ENCODE data around the gene IP6K2. TPM values are rescaled to one million over a fixed set of nuclear protein-coding genes. Genes with fewer than 3 reads are reported as not detected.

IP6K2 gene
- total RNA-seq, 2 donors from 2014 or later: 104 to 127 TPM

DNA sequence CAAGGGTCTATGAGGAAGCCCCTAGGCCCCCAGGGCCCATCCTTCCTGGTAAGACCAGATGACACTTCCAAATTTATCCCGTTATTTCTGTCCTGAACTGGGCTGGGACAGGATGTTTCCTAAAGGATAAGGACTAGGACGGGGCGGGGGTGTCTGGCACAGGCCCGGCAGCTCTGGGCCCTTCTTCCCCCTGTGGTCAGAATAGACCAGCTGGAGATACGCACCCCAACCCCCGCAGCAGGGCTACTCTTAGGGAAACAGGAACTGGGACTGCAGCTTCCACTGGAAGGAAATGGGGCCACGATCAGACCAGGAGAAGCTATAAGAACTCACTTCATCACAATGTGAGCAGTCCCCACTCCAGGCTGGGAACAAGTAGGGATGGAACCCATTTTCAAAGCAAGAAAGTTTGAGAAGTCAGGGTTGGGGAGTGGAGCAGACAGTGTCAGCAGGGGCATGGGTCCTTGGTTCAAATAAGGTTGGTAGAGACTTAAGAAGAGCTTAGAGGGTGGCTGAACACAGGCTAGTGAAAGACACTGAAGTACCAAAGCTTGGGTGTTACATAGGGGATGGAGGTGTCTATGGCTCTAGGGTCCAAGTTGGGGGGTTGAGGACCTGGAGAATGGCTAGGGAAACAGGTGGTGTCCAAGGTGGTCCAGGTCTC is 32.4 kb downstream of the IP6K2 start:
- Mint-ChIP-seq H3K27ac (peak overlapping the region; percentile 67), H3K4me3 (peak overlapping the region; percentile 70), H3K27me3 (ENCODE audit: insufficient read depth) (no peaks in the 10 kb centered on the region), H3K36me3 (ENCODE audit: low read depth) (peaks cover 52% of the 10 kb centered on the region), H3K4me1 (peaks cover 13% of the 10 kb centered on the region), H3K9me3 (no peaks in the 10 kb centered on the region)
- Histone ChIP-seq H3K4me1 (ENCODE audit: control insufficient read depth, insufficient read depth, low read length) (peaks cover 9% of the 10 kb centered on the region), H3K36me3 (ENCODE audit: control insufficient read depth, insufficient read depth, low read length) (peaks cover 64% of the 10 kb centered on the region), H3K27ac (ENCODE audit: low read depth, low read length) (no peak overlapping the region), H3K9me3 (ENCODE audit: control insufficient read depth, low read length) (no peaks in the 10 kb centered on the region), H3K9ac (ENCODE audit: extremely low read depth, low read length, poor library complexity, severe bottlenecking) (no peak overlapping the region), H3K4me3 (ENCODE audit: low read length) (peak overlapping the region; percentile 94), H3K27me3 (ENCODE audit: control insufficient read depth, insufficient read depth, low read length, poor library complexity, severe bottlenecking) (no peaks in the 10 kb centered on the region)
- no peak for DNase-seq
- 88 to 89% methylated on average over 4 to 7 of the region's 7 CpGs for WGBS, 2 experiments (ENCODE audit: insufficient coverage in 1 of 2, insufficient read length in 1 of 2)
- TF ChIP-seq, protein P1, sequence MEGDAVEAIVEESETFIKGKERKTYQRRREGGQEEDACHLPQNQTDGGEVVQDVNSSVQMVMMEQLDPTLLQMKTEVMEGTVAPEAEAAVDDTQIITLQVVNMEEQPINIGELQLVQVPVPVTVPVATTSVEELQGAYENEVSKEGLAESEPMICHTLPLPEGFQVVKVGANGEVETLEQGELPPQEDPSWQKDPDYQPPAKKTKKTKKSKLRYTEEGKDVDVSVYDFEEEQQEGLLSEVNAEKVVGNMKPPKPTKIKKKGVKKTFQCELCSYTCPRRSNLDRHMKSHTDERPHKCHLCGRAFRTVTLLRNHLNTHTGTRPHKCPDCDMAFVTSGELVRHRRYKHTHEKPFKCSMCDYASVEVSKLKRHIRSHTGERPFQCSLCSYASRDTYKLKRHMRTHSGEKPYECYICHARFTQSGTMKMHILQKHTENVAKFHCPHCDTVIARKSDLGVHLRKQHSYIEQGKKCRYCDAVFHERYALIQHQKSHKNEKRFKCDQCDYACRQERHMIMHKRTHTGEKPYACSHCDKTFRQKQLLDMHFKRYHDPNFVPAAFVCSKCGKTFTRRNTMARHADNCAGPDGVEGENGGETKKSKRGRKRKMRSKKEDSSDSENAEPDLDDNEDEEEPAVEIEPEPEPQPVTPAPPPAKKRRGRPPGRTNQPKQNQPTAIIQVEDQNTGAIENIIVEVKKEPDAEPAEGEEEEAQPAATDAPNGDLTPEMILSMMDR (conservative IDR thresholded peaks at IDR 0.05): no peak

GRCh38 chr3:48684054-48684349 is 33.0 kb downstream of the IP6K2 start:
- Mint-ChIP-seq H3K27ac (peak overlapping the region; percentile 7), H3K4me3 (peak overlapping the region; percentile 70), H3K36me3 (ENCODE audit: low read depth) (peaks cover 52% of the 10 kb centered on the region), H3K4me1 (peaks cover 13% of the 10 kb centered on the region), H3K9me3 (no peaks in the 10 kb centered on the region), H3K27me3 (ENCODE audit: insufficient read depth) (no peaks in the 10 kb centered on the region)
- H3K4me1 ChIP-seq (ENCODE audit: control insufficient read depth, insufficient read depth, low read length): peaks cover 9% of the 10 kb centered on the region
- no peak for DNase-seq
- peak overlapping the region; percentile 94 for H3K4me3 ChIP-seq (ENCODE audit: low read length)
- no peak overlapping the region for H3K27ac ChIP-seq (ENCODE audit: low read depth, low read length)
- 93 to 99% methylated on average over 8 of the region's 8 CpGs for WGBS, 2 experiments (ENCODE audit: insufficient coverage in 1 of 2, insufficient read length in 1 of 2)
- no peaks in the 10 kb centered on the region for H3K27me3 ChIP-seq (ENCODE audit: control insufficient read depth, insufficient read depth, low read length, poor library complexity, severe bottlenecking)
- no peaks in the 10 kb centered on the region for H3K9me3 ChIP-seq (ENCODE audit: control insufficient read depth, low read length)
- peaks cover 64% of the 10 kb centered on the region for H3K36me3 ChIP-seq (ENCODE audit: control insufficient read depth, insufficient read depth, low read length)
- no peak overlapping the region for H3K9ac ChIP-seq (ENCODE audit: extremely low read depth, low read length, poor library complexity, severe bottlenecking)
- TF ChIP-seq, protein P1 (conservative IDR thresholded peaks at IDR 0.05): no peak

GRCh38 chr3:48682786-48683185 is 34.2 kb downstream of the IP6K2 start:
- Histone ChIP-seq H3K27ac (ENCODE audit: low read depth, low read length) (no peak overlapping the region), H3K4me3 (ENCODE audit: low read length) (no peak overlapping the region), H3K9me3 (ENCODE audit: control insufficient read depth, low read length) (no peaks in the 10 kb centered on the region), H3K4me1 (ENCODE audit: control insufficient read depth, insufficient read depth, low read length) (peaks cover 9% of the 10 kb centered on the region), H3K36me3 (ENCODE audit: control insufficient read depth, insufficient read depth, low read length) (peaks cover 63% of the 10 kb centered on the region), H3K9ac (ENCODE audit: extremely low read depth, low read length, poor library complexity, severe bottlenecking) (no peak overlapping the region), H3K27me3 (ENCODE audit: control insufficient read depth, insufficient read depth, low read length, poor library complexity, severe bottlenecking) (no peaks in the 10 kb centered on the region)
- no peak overlapping the region for H3K27ac Mint-ChIP-seq
- H3K36me3 Mint-ChIP-seq (ENCODE audit: low read depth): peaks cover 52% of the 10 kb centered on the region
- H3K27me3 Mint-ChIP-seq (ENCODE audit: insufficient read depth): no peaks in the 10 kb centered on the region
- peaks cover 13% of the 10 kb centered on the region for H3K4me1 Mint-ChIP-seq
- TF ChIP-seq, protein P1 (conservative IDR thresholded peaks at IDR 0.05): no peak
- H3K9me3 Mint-ChIP-seq: no peaks in the 10 kb centered on the region
- H3K4me3 Mint-ChIP-seq: no peak overlapping the region
- no peak for DNase-seq
- WGBS, 2 experiments (ENCODE audit: insufficient coverage in 1 of 2, insufficient read length in 1 of 2): 94 to 95% methylated on average over 4 to 9 of the region's 9 CpGs

Measured in endodermal cell (in vitro differentiated cells).